Measurements from ENCODE around the gene AUP1. TPM values are rescaled to one million over a fixed set of nuclear protein-coding genes. Genes with fewer than 3 reads are reported as not detected.

AUP1 gene
- total RNA-seq, 1 donor from 2014 or later, result 117 TPM

GRCh38 chr2:74571058-74571457 lies 41.6 kb upstream of the AUP1 start:
- Mint-ChIP-seq H3K9me3 (ENCODE audit: unreplicated experiment) (no peaks in the 10 kb centered on the region), H3K4me3 (ENCODE audit: unreplicated experiment) (no peak overlapping the region), H3K36me3 (ENCODE audit: low read depth, unreplicated experiment) (no peaks in the 10 kb centered on the region), H3K4me1 (ENCODE audit: unreplicated experiment) (peaks cover 17% of the 10 kb centered on the region), H3K27me3 (ENCODE audit: unreplicated experiment) (peaks cover 2% of the 10 kb centered on the region), H3K27ac (ENCODE audit: unreplicated experiment) (no peak overlapping the region)
- no peak for DNase-seq (ENCODE audit: low spot score)
- TF ChIP-seq, protein P1, sequence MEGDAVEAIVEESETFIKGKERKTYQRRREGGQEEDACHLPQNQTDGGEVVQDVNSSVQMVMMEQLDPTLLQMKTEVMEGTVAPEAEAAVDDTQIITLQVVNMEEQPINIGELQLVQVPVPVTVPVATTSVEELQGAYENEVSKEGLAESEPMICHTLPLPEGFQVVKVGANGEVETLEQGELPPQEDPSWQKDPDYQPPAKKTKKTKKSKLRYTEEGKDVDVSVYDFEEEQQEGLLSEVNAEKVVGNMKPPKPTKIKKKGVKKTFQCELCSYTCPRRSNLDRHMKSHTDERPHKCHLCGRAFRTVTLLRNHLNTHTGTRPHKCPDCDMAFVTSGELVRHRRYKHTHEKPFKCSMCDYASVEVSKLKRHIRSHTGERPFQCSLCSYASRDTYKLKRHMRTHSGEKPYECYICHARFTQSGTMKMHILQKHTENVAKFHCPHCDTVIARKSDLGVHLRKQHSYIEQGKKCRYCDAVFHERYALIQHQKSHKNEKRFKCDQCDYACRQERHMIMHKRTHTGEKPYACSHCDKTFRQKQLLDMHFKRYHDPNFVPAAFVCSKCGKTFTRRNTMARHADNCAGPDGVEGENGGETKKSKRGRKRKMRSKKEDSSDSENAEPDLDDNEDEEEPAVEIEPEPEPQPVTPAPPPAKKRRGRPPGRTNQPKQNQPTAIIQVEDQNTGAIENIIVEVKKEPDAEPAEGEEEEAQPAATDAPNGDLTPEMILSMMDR (IDR thresholded peaks at IDR 0.05; ENCODE audit: unreplicated experiment), result no peak

GRCh38 chr2:74569686-74570085 lies 40.2 kb upstream of the AUP1 start:
- no peak overlapping the region for H3K4me3 Mint-ChIP-seq (ENCODE audit: unreplicated experiment)
- peaks cover 13% of the 10 kb centered on the region for H3K4me1 Mint-ChIP-seq (ENCODE audit: unreplicated experiment)
- TF ChIP-seq, protein P1 (IDR thresholded peaks at IDR 0.05; ENCODE audit: unreplicated experiment), result no peak
- H3K9me3 Mint-ChIP-seq (ENCODE audit: unreplicated experiment), result no peaks in the 10 kb centered on the region
- no peak overlapping the region for H3K27ac Mint-ChIP-seq (ENCODE audit: unreplicated experiment)
- peaks cover 3% of the 10 kb centered on the region for H3K27me3 Mint-ChIP-seq (ENCODE audit: unreplicated experiment)
- no peak for DNase-seq (ENCODE audit: low spot score)
- H3K36me3 Mint-ChIP-seq (ENCODE audit: low read depth, unreplicated experiment), result no peaks in the 10 kb centered on the region

GRCh38 chr2:74567881-74568280 lies 38.4 kb upstream of the AUP1 start:
- Mint-ChIP-seq H3K4me3 (ENCODE audit: unreplicated experiment) (no peak overlapping the region), H3K9me3 (ENCODE audit: unreplicated experiment) (no peaks in the 10 kb centered on the region), H3K4me1 (ENCODE audit: unreplicated experiment) (no peaks in the 10 kb centered on the region), H3K27me3 (ENCODE audit: unreplicated experiment) (peaks cover 3% of the 10 kb centered on the region), H3K36me3 (ENCODE audit: low read depth, unreplicated experiment) (no peaks in the 10 kb centered on the region), H3K27ac (ENCODE audit: unreplicated experiment) (no peak overlapping the region)
- TF ChIP-seq, protein P1 (IDR thresholded peaks at IDR 0.05; ENCODE audit: unreplicated experiment), result no peak
- DNase-seq (ENCODE audit: low spot score), result no peak

DNA sequence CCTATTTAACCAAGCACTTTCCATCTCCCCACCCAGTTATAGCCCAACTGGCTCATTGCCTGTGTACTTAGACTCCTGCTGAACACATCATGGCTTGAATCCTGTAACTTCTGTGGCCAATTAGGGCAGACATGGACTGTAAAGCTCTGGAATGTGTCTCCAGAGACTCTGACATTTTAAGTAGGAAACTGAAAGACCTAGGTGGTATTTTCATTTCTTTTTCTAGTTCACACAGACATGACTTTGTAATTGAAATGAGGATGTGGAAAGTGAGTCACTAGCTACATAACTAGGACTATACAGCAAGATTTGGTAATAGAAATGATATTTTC lies 37.2 kb upstream of the AUP1 start:
- H3K27me3 Mint-ChIP-seq (ENCODE audit: unreplicated experiment), result peaks cover 9% of the 10 kb centered on the region
- no peak overlapping the region for H3K27ac Mint-ChIP-seq (ENCODE audit: unreplicated experiment)
- H3K36me3 Mint-ChIP-seq (ENCODE audit: low read depth, unreplicated experiment), result no peaks in the 10 kb centered on the region
- H3K4me1 Mint-ChIP-seq (ENCODE audit: unreplicated experiment), result peaks cover 8% of the 10 kb centered on the region
- TF ChIP-seq, protein P1 (IDR thresholded peaks at IDR 0.05; ENCODE audit: unreplicated experiment), result no peak
- no peaks in the 10 kb centered on the region for H3K9me3 Mint-ChIP-seq (ENCODE audit: unreplicated experiment)
- no peak for DNase-seq (ENCODE audit: low spot score)
- no peak overlapping the region for H3K4me3 Mint-ChIP-seq (ENCODE audit: unreplicated experiment)

DNA sequence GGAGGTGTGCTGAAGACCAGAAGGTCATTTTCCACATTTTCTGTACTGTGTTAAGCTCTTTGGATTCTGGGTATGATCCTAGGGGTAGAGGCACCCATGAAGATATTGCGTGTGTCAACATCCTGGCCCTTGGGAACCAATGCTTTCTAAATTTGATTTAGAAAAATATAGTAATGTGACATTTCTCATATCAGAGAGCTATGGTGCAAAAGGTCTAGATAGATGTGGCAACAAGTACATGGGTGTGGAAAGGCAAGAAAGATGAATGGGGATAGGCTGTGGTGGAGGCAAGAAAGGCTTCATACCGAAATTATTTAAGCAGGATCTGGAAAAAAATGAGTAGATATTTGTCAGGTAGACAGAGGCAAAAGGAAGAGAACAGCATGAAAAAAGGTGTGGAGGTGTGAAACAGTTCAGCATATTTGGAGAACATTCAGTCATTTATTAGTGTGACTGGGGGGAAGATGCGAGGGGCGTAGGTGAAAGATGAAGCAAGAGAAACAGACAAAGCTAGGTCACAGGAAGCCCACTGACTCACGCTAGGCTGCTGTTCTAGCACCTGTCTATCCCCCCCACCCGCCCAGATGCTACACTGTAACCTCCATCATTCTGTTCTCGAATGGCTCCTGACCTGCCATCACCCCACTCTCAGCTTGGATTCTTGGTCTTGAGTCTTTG lies 36.7 kb upstream of the AUP1 start:
- peaks cover 13% of the 10 kb centered on the region for H3K4me1 Mint-ChIP-seq (ENCODE audit: unreplicated experiment)
- H3K36me3 Mint-ChIP-seq (ENCODE audit: low read depth, unreplicated experiment), result no peaks in the 10 kb centered on the region
- DNase-seq (ENCODE audit: low spot score), result no peak
- H3K27me3 Mint-ChIP-seq (ENCODE audit: unreplicated experiment), result peaks cover 11% of the 10 kb centered on the region
- H3K9me3 Mint-ChIP-seq (ENCODE audit: unreplicated experiment), result no peaks in the 10 kb centered on the region
- H3K27ac Mint-ChIP-seq (ENCODE audit: unreplicated experiment), result no peak overlapping the region
- H3K4me3 Mint-ChIP-seq (ENCODE audit: unreplicated experiment), result no peak overlapping the region
- TF ChIP-seq, protein P1 (IDR thresholded peaks at IDR 0.05; ENCODE audit: unreplicated experiment), result no peak
